ENCODE measurements around the gene ATOH7.

The ATOH7 gene

GRCh38 chr10:68239596-68240150, 7.8 kb upstream of the ATOH7 start:
- Histone ChIP-seq H3K36me3 (replicated peaks; ENCODE audit: insufficient read depth, low read length) (no peaks in the 10 kb centered on the region), H3K27me3 (replicated peaks; ENCODE audit: insufficient read depth, low read length) (no peaks in the 10 kb centered on the region), H3K79me2 (ENCODE audit: low read length) (no peaks in the 10 kb centered on the region), H3K4me1 (ENCODE audit: low read length) (peaks cover 15% of the 10 kb centered on the region), H4K20me1 (ENCODE audit: insufficient read depth, low read length) (no peaks in the 10 kb centered on the region), H3K9ac (ENCODE audit: low read length) (peak overlapping the region; percentile 9; the same call in 1 of the 2 replicates), H3K9me2 (replicated peaks; ENCODE audit: insufficient read depth, low read length) (no peaks in the 10 kb centered on the region), H3F3A (ENCODE audit: insufficient read depth, low read length) (peaks cover 10% of the 10 kb centered on the region), H3K4me3 (ENCODE audit: low read length) (no peak overlapping the region), H3K27ac (ENCODE audit: low read length) (peak overlapping the region; percentile 57; the same call in 1 of the 2 replicates), H3K4me2 (ENCODE audit: low read depth, low read length) (peak overlapping the region; percentile 33), H3K9me3 (replicated peaks; ENCODE audit: insufficient read depth, low read length) (no peaks in the 10 kb centered on the region), H2AFZ (ENCODE audit: low read length) (peak overlapping the region; percentile 73)
- peak; percentile 82 for DNase-seq
- TF ChIP-seq EZH2 (optimal IDR thresholded peaks at IDR 0.05; ENCODE audit: low read depth, low read length) (no peak), EZH2phosphoT487 (IDR thresholded peaks at IDR 0.05; ENCODE audit: low read length) (no peak)
- TF ChIP-seq, protein P1, sequence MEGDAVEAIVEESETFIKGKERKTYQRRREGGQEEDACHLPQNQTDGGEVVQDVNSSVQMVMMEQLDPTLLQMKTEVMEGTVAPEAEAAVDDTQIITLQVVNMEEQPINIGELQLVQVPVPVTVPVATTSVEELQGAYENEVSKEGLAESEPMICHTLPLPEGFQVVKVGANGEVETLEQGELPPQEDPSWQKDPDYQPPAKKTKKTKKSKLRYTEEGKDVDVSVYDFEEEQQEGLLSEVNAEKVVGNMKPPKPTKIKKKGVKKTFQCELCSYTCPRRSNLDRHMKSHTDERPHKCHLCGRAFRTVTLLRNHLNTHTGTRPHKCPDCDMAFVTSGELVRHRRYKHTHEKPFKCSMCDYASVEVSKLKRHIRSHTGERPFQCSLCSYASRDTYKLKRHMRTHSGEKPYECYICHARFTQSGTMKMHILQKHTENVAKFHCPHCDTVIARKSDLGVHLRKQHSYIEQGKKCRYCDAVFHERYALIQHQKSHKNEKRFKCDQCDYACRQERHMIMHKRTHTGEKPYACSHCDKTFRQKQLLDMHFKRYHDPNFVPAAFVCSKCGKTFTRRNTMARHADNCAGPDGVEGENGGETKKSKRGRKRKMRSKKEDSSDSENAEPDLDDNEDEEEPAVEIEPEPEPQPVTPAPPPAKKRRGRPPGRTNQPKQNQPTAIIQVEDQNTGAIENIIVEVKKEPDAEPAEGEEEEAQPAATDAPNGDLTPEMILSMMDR (IDR thresholded peaks at IDR 0.05; ENCODE audit: low read length) = no peak

- no peaks in the 10 kb centered on the region for H3K9me2 ChIP-seq (replicated peaks; ENCODE audit: insufficient read depth, low read length)
- H3K36me3 ChIP-seq (replicated peaks; ENCODE audit: insufficient read depth, low read length) = no peaks in the 10 kb centered on the region
- no peak overlapping the region for H3K9ac ChIP-seq (ENCODE audit: low read length)
- H2AFZ ChIP-seq (ENCODE audit: low read length) = peak overlapping the region; percentile 73
- H3K79me2 ChIP-seq (ENCODE audit: low read length) = no peaks in the 10 kb centered on the region
- H3K4me3 ChIP-seq (ENCODE audit: low read length) = no peak overlapping the region
- peak overlapping the region; percentile 33; the same call in 1 of the 2 replicates for H3K4me2 ChIP-seq (ENCODE audit: low read depth, low read length)
- no peaks in the 10 kb centered on the region for H3K9me3 ChIP-seq (replicated peaks; ENCODE audit: insufficient read depth, low read length)
- no peaks in the 10 kb centered on the region for H4K20me1 ChIP-seq (ENCODE audit: insufficient read depth, low read length)
- no peak for TF ChIP-seq EZH2 (optimal IDR thresholded peaks at IDR 0.05; ENCODE audit: low read depth, low read length)
- TF ChIP-seq EZH2phosphoT487 (IDR thresholded peaks at IDR 0.05; ENCODE audit: low read length) = no peak
- TF ChIP-seq, protein P1 (IDR thresholded peaks at IDR 0.05; ENCODE audit: low read length) = no peak
- peak overlapping the region; percentile 57; the same call in 1 of the 2 replicates for H3K27ac ChIP-seq (ENCODE audit: low read length)
- H3F3A ChIP-seq (ENCODE audit: insufficient read depth, low read length) = peaks cover 10% of the 10 kb centered on the region
- DNase-seq = no peak
- no peaks in the 10 kb centered on the region for H3K27me3 ChIP-seq (replicated peaks; ENCODE audit: insufficient read depth, low read length)
- H3K4me1 ChIP-seq (ENCODE audit: low read length) = peaks cover 15% of the 10 kb centered on the region
Observed at GRCh38 chr10:68239069-68239468, 7.2 kb upstream of the ATOH7 start.

DNA sequence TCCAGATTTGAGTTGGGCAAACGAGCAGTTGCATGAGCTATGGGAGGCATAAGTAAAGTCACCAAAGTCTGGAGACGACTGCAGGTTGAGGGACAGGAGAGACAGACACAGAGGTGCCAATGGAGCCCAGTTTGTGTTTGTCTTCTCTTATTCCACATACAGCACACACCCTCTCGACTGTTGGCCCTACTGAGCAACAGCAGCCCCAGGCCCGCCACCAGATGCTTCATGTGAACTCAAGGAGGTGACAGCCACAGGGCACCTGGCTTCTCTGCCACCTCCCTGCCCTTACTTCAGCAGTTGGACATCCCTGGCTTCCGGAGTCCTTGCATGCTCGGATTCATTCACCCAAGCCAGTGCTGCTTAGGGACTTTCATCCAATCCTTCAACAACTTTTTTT, 6.5 kb upstream of the ATOH7 start:
- DNase-seq = no peak
- H2AFZ ChIP-seq (ENCODE audit: low read length) = no peak overlapping the region
- no peaks in the 10 kb centered on the region for H3K27me3 ChIP-seq (replicated peaks; ENCODE audit: insufficient read depth, low read length)
- peaks cover 15% of the 10 kb centered on the region for H3K4me1 ChIP-seq (ENCODE audit: low read length)
- no peak overlapping the region for H3K4me2 ChIP-seq (ENCODE audit: low read depth, low read length)
- no peaks in the 10 kb centered on the region for H3K36me3 ChIP-seq (replicated peaks; ENCODE audit: insufficient read depth, low read length)
- no peak overlapping the region for H3K4me3 ChIP-seq (ENCODE audit: low read length)
- no peak overlapping the region for H3K9ac ChIP-seq (ENCODE audit: low read length)
- no peaks in the 10 kb centered on the region for H4K20me1 ChIP-seq (ENCODE audit: insufficient read depth, low read length)
- no peak overlapping the region for H3K27ac ChIP-seq (ENCODE audit: low read length)
- TF ChIP-seq, protein P1 (IDR thresholded peaks at IDR 0.05; ENCODE audit: low read length) = no peak
- TF ChIP-seq EZH2phosphoT487 (IDR thresholded peaks at IDR 0.05; ENCODE audit: low read length) = no peak
- no peak for TF ChIP-seq EZH2 (optimal IDR thresholded peaks at IDR 0.05; ENCODE audit: low read depth, low read length)
- no peaks in the 10 kb centered on the region for H3K79me2 ChIP-seq (ENCODE audit: low read length)
- no peaks in the 10 kb centered on the region for H3K9me2 ChIP-seq (replicated peaks; ENCODE audit: insufficient read depth, low read length)
- H3K9me3 ChIP-seq (replicated peaks; ENCODE audit: insufficient read depth, low read length) = no peaks in the 10 kb centered on the region
- peaks cover 10% of the 10 kb centered on the region for H3F3A ChIP-seq (ENCODE audit: insufficient read depth, low read length)

Data from MM.1S (cell line).